ENCODE measurements around the gene TSPAN18.

TSPAN18 gene

GRCh38 chr11:44763121-44763820 is 36.5 kb downstream of the TSPAN18 start:
- DNase-seq: no peak

- DNase-seq: no peak
Observed at GRCh38 chr11:44764583-44764982, 37.8 kb downstream of the TSPAN18 start.

- DNase-seq: no peak
Observed at GRCh38 chr11:44765026-44765595, 38.3 kb downstream of the TSPAN18 start.

GRCh38 chr11:44765676-44766075 is 38.9 kb downstream of the TSPAN18 start:
- DNase-seq: no peak

- no peak for DNase-seq
Observed at GRCh38 chr11:44766112-44766971, 39.6 kb downstream of the TSPAN18 start.

- no peak for DNase-seq
Observed at GRCh38 chr11:44766972-44767278, 40.2 kb downstream of the TSPAN18 start.

GRCh38 chr11:44767421-44767820 is 40.7 kb downstream of the TSPAN18 start:
- no peak for DNase-seq

- no peak for DNase-seq
Observed at GRCh38 chr11:44770401-44770800, 43.6 kb downstream of the TSPAN18 start.

GRCh38 chr11:44771252-44771734 is 44.5 kb downstream of the TSPAN18 start:
- DNase-seq: no peak

- no peak for DNase-seq
Observed at GRCh38 chr11:44771841-44772240, 45.1 kb downstream of the TSPAN18 start.

- no peak for DNase-seq
Observed at GRCh38 chr11:44773351-44773965, 46.7 kb downstream of the TSPAN18 start.

- no peak for DNase-seq
Observed at GRCh38 chr11:44774108-44774507, 47.3 kb downstream of the TSPAN18 start.

- no peak for DNase-seq
Observed at GRCh38 chr11:44774731-44775130, 48.0 kb downstream of the TSPAN18 start.

GRCh38 chr11:44775366-44775984 is 48.7 kb downstream of the TSPAN18 start:
- DNase-seq: peak; percentile 58

- DNase-seq: no peak
Observed at GRCh38 chr11:44775985-44776446, 49.3 kb downstream of the TSPAN18 start.

GRCh38 chr11:44776551-44777208 is 49.9 kb downstream of the TSPAN18 start:
- no peak for DNase-seq

- no peak for DNase-seq
Observed at GRCh38 chr11:44777209-44778194, 50.7 kb downstream of the TSPAN18 start.

- DNase-seq: no peak
Observed at GRCh38 chr11:44778195-44779100, 51.7 kb downstream of the TSPAN18 start.

GRCh38 chr11:44779736-44780520 is 53.2 kb downstream of the TSPAN18 start:
- DNase-seq: no peak
